Effector memory CD8-positive, alpha-beta T cell (primary cell): ENCODE data around the gene MELTF.
"Not testable (repeated sequence)": the region's sequence is repeated elsewhere in the genome, so short reads cannot be mapped to it uniquely, and the experiment has no call there.

Experiments
- ATAC-seq: fragments of 150-1000 bp; cut with Tn5 transposase; replicated peaks from 2 replicates; pipeline ENCODE4 v1.10.0; 2021; ENCODE audit warnings: mild to moderate bottlenecking, moderate library complexity
- DNase-seq, 3 experiments: peaks; one replicate each; pipeline ENCODE4 v3.0.0; 2021
- H3K27ac Mint-ChIP-seq, 2 donors: one replicate each; pipeline ENCODE4 v1.8.0; 2022; ENCODE audit warnings: mild to moderate bottlenecking in 2 of 2, mixed read lengths in 2 of 2, moderate library complexity in 2 of 2
- H3K27me3 Mint-ChIP-seq, 2 donors: one replicate each; pipeline ENCODE4 v1.8.0; 2022; ENCODE audit warnings: mixed read lengths in 2 of 2
- H3K36me3 Mint-ChIP-seq: one replicate; pipeline ENCODE4 v1.8.0; 2022; ENCODE audit warnings: mild to moderate bottlenecking, moderate library complexity, mixed read lengths; ENCODE audit not compliant: insufficient read depth
- H3K4me1 Mint-ChIP-seq, 2 donors: one replicate each; pipeline ENCODE4 v1.8.0; 2022; ENCODE audit warnings: low read depth in 2 of 2, mixed read lengths in 2 of 2
- H3K4me3 Mint-ChIP-seq, 2 donors: one replicate each; pipeline ENCODE4 v1.8.0; 2022; ENCODE audit warnings: mild to moderate bottlenecking in 2 of 2, mixed read lengths in 2 of 2, moderate library complexity in 2 of 2
- H3K9me3 Mint-ChIP-seq, 2 donors: one replicate each; pipeline ENCODE4 v1.8.0; 2022; ENCODE audit warnings: mixed read lengths in 2 of 2
- total RNA-seq, 9 experiments: gene quantifications; one replicate each; lab custom pipeline; 2026; lab: John Stamatoyannopoulos, UW

MELTF gene
- total RNA-seq, result 1.3 to 5.8 (median 2.7) reads per million in 9 experiments

DNA sequence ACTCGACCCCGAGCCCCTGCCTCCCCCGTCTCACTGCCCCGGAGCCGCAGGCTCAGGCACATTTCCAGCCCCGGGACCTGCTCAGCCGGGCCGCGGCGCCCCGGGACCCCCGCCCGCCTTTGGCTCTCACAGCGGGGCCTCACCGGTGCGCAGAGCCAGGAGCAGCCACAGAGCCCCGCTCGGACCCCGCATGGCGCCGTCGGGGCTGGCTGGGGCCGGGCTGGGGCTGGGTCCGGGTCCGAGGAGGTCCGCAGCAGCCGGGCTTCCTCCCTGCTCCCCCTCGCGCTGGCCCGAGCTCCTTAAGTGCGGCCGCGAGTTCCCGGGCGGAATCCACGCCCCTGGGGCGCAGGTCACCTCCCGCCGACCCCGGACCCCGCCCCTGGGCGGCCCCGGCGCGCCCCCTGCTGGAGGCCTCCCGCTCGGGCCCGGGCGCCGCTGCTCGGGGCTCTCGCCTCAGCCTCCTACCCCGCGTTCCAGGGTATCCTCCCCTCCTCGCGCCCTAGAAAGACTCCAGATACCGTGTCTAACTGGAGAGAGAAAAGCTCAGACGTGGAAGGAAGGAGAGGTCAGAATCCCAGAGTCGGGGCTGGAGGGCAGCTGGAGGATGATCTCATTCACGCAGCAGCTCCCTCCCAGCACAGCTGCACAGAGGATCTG, at the start of gene MELTF:
MELTF (minus strand) TSS at position 307 of the 657 bp plus-strand sequence; CDS start at position 192, 115 bp downstream.
- Mint-ChIP-seq H3K4me1 (peaks cover 4% of the 10 kb centered on the region in 2 donors), H3K27me3 (peaks cover 0 to 4% of the 10 kb centered on the region in 2 donors), H3K4me3 (peak within 1 kb of the TSS; percentile 81 to 83), H3K36me3 (peaks cover 1% of the 10 kb centered on the region), H3K27ac (peak within 1 kb of the TSS; percentile 62 to 65), H3K9me3 (no peaks in the 10 kb centered on the region)
- peak; percentile 70 to 76 (median 72) for DNase-seq
- ATAC-seq, result peak; percentile 90

GRCh38 chr3:197076415-197076814, 46.8 kb upstream of the MELTF start:
- no peak overlapping the region for H3K27ac Mint-ChIP-seq
- H3K4me1 Mint-ChIP-seq, result peaks cover 0 to 1% of the 10 kb centered on the region in 2 donors
- no peak for DNase-seq
- H3K36me3 Mint-ChIP-seq, result peaks cover 11% of the 10 kb centered on the region
- ATAC-seq, result no peak
- H3K9me3 Mint-ChIP-seq, result no peaks in the 10 kb centered on the region
- no peaks in the 10 kb centered on the region for H3K27me3 Mint-ChIP-seq
- no peak overlapping the region for H3K4me3 Mint-ChIP-seq

- Mint-ChIP-seq H3K27me3 (no peaks in the 10 kb centered on the region), H3K27ac (no peak overlapping the region), H3K4me3 (no peak overlapping the region), H3K9me3 (no peaks in the 10 kb centered on the region), H3K36me3 (peaks cover 32% of the 10 kb centered on the region), H3K4me1 (peaks cover 0 to 1% of the 10 kb centered on the region in 2 donors)
- DNase-seq, result no peak
- ATAC-seq, result no peak
These were observed 38.5 kb upstream of the MELTF start for GRCh38 chr3:197068077-197068476.

DNA sequence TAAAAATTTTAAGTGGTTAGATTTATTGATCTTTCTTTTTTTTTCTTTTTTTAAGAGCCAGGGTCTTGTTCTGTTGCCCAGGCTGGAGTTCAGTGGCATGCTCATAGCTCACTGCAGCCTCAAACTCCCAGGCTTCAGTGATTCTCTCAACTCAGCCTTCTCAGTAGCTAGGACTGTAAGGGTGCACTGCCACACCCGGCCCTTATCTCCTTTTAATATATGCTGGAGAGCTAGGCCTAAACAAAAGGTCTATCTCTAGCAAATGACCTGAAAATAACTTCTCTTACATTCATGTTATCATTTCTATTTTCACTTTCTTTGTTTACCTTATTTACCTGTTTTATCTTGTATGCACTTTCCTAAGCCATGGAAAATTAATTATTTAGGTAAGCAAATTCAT, 35.2 kb upstream of the MELTF start:
- Mint-ChIP-seq H3K27ac (peak overlapping the region in 1 of 2 donors; percentile 56), H3K36me3 (peaks cover 29% of the 10 kb centered on the region)
- ATAC-seq, result no peak

GRCh38 chr3:197062446-197062845, 32.8 kb upstream of the MELTF start:
- DNase-seq (no peak), ATAC-seq (no peak)
- Mint-ChIP-seq H3K27ac (peak overlapping the region in 1 of 2 donors; percentile 1), H3K36me3 (peaks cover 51% of the 10 kb centered on the region), H3K27me3 (no peaks in the 10 kb centered on the region), H3K9me3 (no peaks in the 10 kb centered on the region), H3K4me1 (no peaks in the 10 kb centered on the region), H3K4me3 (no peak overlapping the region)

More for the DNA sequence above, 35.2 kb upstream of the MELTF start:
- Mint-ChIP-seq H3K4me3 (no peak overlapping the region), H3K27me3 (no peaks in the 10 kb centered on the region), H3K4me1 (no peaks in the 10 kb centered on the region), H3K9me3 (no peaks in the 10 kb centered on the region)
- no peak for DNase-seq

- not testable (repeated sequence) for H3K27ac Mint-ChIP-seq
These were observed 22.0 kb upstream of the MELTF start for GRCh38 chr3:197051637-197052036.

DNA sequence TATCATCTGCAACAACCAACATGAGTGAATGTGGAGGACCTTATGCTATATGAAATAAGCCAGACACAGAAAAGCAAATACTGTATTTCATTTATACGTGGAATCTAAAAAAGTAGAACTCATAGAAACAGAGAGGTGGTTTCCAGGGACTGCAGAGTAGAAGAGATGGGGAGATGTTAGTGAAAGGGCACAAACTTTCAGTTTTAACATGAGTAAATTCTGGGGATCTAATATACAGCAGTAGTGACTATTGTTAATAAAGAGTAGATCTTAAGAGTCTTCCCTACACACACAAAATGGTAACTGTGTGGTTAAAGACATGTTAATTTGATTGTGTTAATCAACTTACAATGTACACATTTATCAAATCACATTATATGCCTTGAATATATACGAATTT, 20.9 kb upstream of the MELTF start:
- ATAC-seq, result no peak
- Mint-ChIP-seq H3K9me3 (no peaks in the 10 kb centered on the region), H3K4me3 (no peak overlapping the region), H3K27me3 (no peaks in the 10 kb centered on the region), H3K36me3 (peaks cover 29% of the 10 kb centered on the region), H3K27ac (no peak overlapping the region), H3K4me1 (no peaks in the 10 kb centered on the region)
- DNase-seq, result no peak

More at GRCh38 chr3:197051637-197052036, 22.0 kb upstream of the MELTF start:
- peaks cover 24% of the 10 kb centered on the region for H3K36me3 Mint-ChIP-seq
- H3K27me3 Mint-ChIP-seq, DNase-seq, H3K9me3 Mint-ChIP-seq, H3K4me3 Mint-ChIP-seq, ATAC-seq, H3K4me1 Mint-ChIP-seq: not testable (repeated sequence)

- no peaks in the 10 kb centered on the region for H3K27me3 Mint-ChIP-seq
These were observed 12.9 kb upstream of the MELTF start for GRCh38 chr3:197042539-197042938.

DNA sequence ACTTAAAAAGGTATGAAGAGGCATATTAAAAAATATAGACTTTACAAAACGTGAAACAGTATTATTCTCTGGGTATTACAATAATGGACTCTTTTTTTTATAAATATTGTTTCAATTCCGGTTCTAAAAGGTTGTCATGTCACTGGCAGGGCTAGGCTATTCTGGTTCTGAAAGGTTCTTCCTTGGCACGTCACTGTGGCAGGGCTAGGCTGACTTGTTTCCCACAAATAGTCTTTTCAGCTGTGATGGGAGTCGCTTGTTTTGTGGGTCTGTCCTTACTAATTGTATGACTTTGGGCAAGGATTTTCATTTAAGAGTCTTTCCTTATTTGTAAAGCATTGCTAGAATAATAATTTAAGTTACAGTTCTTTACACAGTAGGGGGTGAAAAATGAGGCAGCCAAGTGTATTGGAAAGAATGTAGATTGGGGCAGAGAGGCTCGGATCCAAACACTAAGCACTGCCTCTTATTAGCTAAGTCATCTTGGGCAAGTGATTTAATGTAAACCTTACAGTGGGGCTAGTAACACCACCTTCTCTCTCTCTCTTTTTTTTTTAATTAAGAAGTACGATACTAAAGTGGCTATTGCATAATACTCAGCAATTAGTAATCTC, 12.4 kb upstream of the MELTF start:
- Mint-ChIP-seq H3K27ac (peak overlapping the region in 1 of 2 donors; percentile 25), H3K4me3 (no peak overlapping the region), H3K36me3 (peaks cover 18% of the 10 kb centered on the region), H3K4me1 (no peaks in the 10 kb centered on the region), H3K9me3 (no peaks in the 10 kb centered on the region), H3K27me3 (no peaks in the 10 kb centered on the region)
- no peak for ATAC-seq
- DNase-seq, result no peak

More at GRCh38 chr3:197042539-197042938, 12.9 kb upstream of the MELTF start:
- Mint-ChIP-seq H3K36me3 (peaks cover 24% of the 10 kb centered on the region), H3K27ac (no peak overlapping the region), H3K4me1 (no peaks in the 10 kb centered on the region), H3K9me3 (no peaks in the 10 kb centered on the region), H3K4me3 (no peak overlapping the region)
- DNase-seq (no peak), ATAC-seq (no peak)

- Mint-ChIP-seq H3K36me3 (peaks cover 9% of the 10 kb centered on the region), H3K4me3 (no peak overlapping the region)
These were observed 11.0 kb upstream of the MELTF start for GRCh38 chr3:197040658-197041057.

GRCh38 chr3:197038679-197039462, 9.3 kb upstream of the MELTF start:
- ATAC-seq (no peak), DNase-seq (no peak)
- Mint-ChIP-seq H3K4me3 (no peak overlapping the region), H3K36me3 (peaks cover 9% of the 10 kb centered on the region), H3K27me3 (no peaks in the 10 kb centered on the region), H3K9me3 (no peaks in the 10 kb centered on the region), H3K4me1 (no peaks in the 10 kb centered on the region), H3K27ac (no peak overlapping the region)

More at GRCh38 chr3:197040658-197041057, 11.0 kb upstream of the MELTF start:
- no peaks in the 10 kb centered on the region for H3K27me3 Mint-ChIP-seq
- no peaks in the 10 kb centered on the region for H3K4me1 Mint-ChIP-seq
- no peak overlapping the region for H3K27ac Mint-ChIP-seq
- no peaks in the 10 kb centered on the region for H3K9me3 Mint-ChIP-seq
- ATAC-seq, result no peak
- DNase-seq, result no peak

DNA sequence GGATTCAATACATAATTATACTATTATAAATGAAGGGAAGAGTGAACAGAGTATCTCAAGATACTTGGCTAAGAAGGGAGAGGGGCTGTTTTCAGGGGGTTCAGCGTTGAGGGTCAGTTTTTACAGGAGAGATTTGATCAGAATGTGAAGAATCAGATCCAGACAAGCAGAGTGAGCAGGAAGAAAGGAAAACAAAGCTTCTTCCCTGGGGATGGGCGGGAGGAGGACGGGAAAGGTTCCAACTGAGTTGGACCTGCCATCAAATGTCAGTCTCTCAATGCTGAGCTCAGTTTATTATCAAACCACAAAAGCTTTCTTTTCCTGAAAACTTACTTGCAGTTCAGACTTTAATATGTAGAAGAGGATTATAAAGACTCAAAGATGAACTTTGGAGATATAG, 6.0 kb upstream of the MELTF start:
- H3K27ac Mint-ChIP-seq, result no peak overlapping the region
- no peaks in the 10 kb centered on the region for H3K9me3 Mint-ChIP-seq
- DNase-seq (no peak), ATAC-seq (no peak)
- no peak overlapping the region for H3K4me3 Mint-ChIP-seq
- H3K4me1 Mint-ChIP-seq, result no peaks in the 10 kb centered on the region
- peaks cover 5% of the 10 kb centered on the region for H3K36me3 Mint-ChIP-seq
- no peaks in the 10 kb centered on the region for H3K27me3 Mint-ChIP-seq

DNA sequence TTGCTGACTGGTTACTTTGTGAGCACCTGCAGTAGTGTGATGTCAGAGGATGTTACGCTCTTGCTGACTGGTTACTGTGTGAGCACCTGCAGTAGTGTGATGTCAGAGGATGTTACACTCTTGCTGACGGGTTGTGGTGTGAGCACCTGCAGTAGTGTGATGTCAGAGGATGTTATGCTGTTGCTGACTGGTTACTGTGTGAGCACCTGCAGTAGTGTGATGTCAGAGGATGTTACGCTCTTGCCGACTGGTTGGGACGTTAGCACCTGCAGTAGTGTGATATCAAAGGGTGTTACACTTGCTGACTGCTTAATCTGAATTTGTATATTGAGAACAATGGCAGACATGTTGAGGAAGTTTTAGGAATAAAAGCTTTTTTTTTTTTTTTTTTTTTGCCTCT, 5.2 kb upstream of the MELTF start:
- H3K4me1 Mint-ChIP-seq, ATAC-seq, H3K9me3 Mint-ChIP-seq, H3K27ac Mint-ChIP-seq, DNase-seq, H3K4me3 Mint-ChIP-seq, H3K27me3 Mint-ChIP-seq, H3K36me3 Mint-ChIP-seq: not testable (repeated sequence)
